Measurements from ENCODE around the gene R3HDM2. TPM values are rescaled to one million over a fixed set of nuclear protein-coding genes. Genes with fewer than 3 reads are reported as not detected.

Gene R3HDM2
- total and polyA plus RNA-seq, 2 of the 13 experiments (the other 11 are each of a cell fraction or from before 2014, with no cell fraction given): 11.1 to 23.5 TPM

DNA sequence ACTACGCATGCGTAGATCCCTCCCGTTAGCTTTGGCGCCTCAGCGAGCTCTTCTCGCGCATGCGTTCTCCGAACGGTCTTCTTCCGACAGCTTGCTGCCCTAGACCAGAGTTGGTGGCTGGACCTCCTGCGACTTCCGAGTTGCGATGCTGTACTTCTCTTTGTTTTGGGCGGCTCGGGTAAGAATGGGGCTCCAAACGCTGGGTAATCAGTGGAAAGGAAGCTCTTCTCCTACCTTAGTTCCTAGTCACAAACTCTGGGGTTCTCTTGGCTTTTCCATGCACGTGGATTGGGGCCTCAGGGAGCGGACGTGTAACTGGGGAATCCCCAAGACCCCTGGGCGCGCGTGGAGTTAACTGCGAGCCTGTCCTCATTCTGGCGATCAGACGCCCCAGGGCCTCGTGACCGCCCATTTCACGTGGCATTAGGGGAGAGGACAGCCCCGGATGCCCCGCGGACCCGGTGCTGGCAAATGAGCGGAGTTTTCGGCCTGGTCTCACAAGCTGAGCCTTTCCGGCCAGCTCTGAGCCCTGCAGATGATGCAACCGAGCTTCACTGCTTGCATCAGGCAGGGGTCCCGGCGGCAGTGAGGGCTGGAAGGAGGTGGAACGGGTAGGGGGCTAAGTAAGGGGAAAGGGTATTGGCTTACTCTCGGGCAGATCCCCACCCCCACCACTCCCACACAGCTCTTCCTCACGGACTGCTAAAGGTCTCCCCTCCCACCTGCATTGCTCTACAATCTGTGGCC is 201.0 kb downstream of the R3HDM2 start, which contains the start of gene SHMT2 (continued):
- TF ChIP-seq ETV5 (CRISPR knock-in tag; IDR thresholded peaks at IDR 0.05; ENCODE audit: borderline replicate concordance) (peak; percentile 65), SATB2 (CRISPR knock-in tag; IDR thresholded peaks at IDR 0.05) (no peak), SALL1 (CRISPR knock-in tag; IDR thresholded peaks at IDR 0.05) (peak; percentile 76), ZNF34 (CRISPR knock-in tag; IDR thresholded peaks at IDR 0.05; ENCODE audit: borderline replicate concordance) (no peak), ZNF629 (CRISPR knock-in tag; conservative IDR thresholded peaks at IDR 0.05) (no peak; the same call in 1 of the 2 replicates), ZNF556 (CRISPR knock-in tag; IDR thresholded peaks at IDR 0.05; ENCODE audit: borderline replicate concordance) (no peak), NCOR1 (IDR thresholded peaks at IDR 0.05; ENCODE audit: borderline replicate concordance, low read length) (no peak), ADNP (CRISPR knock-in tag; IDR thresholded peaks at IDR 0.05) (no peak), ZNF232 (CRISPR knock-in tag; IDR thresholded peaks at IDR 0.05; ENCODE audit: borderline replicate concordance) (peak; percentile 64; the same call in 1 of the 2 replicates), NFRKB (IDR thresholded peaks at IDR 0.05) (no peak), ZNF468 (CRISPR knock-in tag; IDR thresholded peaks at IDR 0.05) (no peak), ZNF296 (CRISPR knock-in tag; conservative IDR thresholded peaks at IDR 0.05) (0 out of 2 replicates have a peak, but pooled peaks have one; percentile 74)
- TF ChIP-seq, protein P1, sequence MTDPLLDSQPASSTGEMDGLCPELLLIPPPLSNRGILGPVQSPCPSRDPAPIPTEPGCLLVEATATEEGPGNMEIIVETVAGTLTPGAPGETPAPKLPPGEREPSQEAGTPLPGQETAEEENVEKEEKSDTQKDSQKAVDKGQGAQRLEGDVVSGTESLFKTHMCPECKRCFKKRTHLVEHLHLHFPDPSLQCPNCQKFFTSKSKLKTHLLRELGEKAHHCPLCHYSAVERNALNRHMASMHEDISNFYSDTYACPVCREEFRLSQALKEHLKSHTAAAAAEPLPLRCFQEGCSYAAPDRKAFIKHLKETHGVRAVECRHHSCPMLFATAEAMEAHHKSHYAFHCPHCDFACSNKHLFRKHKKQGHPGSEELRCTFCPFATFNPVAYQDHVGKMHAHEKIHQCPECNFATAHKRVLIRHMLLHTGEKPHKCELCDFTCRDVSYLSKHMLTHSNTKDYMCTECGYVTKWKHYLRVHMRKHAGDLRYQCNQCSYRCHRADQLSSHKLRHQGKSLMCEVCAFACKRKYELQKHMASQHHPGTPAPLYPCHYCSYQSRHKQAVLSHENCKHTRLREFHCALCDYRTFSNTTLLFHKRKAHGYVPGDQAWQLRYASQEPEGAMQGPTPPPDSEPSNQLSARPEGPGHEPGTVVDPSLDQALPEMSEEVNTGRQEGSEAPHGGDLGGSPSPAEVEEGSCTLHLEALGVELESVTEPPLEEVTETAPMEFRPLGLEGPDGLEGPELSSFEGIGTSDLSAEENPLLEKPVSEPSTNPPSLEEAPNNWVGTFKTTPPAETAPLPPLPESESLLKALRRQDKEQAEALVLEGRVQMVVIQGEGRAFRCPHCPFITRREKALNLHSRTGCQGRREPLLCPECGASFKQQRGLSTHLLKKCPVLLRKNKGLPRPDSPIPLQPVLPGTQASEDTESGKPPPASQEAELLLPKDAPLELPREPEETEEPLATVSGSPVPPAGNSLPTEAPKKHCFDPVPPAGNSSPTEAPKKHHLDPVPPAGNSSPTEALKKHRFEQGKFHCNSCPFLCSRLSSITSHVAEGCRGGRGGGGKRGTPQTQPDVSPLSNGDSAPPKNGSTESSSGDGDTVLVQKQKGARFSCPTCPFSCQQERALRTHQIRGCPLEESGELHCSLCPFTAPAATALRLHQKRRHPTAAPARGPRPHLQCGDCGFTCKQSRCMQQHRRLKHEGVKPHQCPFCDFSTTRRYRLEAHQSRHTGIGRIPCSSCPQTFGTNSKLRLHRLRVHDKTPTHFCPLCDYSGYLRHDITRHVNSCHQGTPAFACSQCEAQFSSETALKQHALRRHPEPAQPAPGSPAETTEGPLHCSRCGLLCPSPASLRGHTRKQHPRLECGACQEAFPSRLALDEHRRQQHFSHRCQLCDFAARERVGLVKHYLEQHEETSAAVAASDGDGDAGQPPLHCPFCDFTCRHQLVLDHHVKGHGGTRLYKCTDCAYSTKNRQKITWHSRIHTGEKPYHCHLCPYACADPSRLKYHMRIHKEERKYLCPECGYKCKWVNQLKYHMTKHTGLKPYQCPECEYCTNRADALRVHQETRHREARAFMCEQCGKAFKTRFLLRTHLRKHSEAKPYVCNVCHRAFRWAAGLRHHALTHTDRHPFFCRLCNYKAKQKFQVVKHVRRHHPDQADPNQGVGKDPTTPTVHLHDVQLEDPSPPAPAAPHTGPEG (CRISPR knock-in tag; IDR thresholded peaks at IDR 0.05): 0 out of 2 replicates have a peak, but pooled peaks have one; percentile 14
- TF ChIP-seq, protein P2, sequence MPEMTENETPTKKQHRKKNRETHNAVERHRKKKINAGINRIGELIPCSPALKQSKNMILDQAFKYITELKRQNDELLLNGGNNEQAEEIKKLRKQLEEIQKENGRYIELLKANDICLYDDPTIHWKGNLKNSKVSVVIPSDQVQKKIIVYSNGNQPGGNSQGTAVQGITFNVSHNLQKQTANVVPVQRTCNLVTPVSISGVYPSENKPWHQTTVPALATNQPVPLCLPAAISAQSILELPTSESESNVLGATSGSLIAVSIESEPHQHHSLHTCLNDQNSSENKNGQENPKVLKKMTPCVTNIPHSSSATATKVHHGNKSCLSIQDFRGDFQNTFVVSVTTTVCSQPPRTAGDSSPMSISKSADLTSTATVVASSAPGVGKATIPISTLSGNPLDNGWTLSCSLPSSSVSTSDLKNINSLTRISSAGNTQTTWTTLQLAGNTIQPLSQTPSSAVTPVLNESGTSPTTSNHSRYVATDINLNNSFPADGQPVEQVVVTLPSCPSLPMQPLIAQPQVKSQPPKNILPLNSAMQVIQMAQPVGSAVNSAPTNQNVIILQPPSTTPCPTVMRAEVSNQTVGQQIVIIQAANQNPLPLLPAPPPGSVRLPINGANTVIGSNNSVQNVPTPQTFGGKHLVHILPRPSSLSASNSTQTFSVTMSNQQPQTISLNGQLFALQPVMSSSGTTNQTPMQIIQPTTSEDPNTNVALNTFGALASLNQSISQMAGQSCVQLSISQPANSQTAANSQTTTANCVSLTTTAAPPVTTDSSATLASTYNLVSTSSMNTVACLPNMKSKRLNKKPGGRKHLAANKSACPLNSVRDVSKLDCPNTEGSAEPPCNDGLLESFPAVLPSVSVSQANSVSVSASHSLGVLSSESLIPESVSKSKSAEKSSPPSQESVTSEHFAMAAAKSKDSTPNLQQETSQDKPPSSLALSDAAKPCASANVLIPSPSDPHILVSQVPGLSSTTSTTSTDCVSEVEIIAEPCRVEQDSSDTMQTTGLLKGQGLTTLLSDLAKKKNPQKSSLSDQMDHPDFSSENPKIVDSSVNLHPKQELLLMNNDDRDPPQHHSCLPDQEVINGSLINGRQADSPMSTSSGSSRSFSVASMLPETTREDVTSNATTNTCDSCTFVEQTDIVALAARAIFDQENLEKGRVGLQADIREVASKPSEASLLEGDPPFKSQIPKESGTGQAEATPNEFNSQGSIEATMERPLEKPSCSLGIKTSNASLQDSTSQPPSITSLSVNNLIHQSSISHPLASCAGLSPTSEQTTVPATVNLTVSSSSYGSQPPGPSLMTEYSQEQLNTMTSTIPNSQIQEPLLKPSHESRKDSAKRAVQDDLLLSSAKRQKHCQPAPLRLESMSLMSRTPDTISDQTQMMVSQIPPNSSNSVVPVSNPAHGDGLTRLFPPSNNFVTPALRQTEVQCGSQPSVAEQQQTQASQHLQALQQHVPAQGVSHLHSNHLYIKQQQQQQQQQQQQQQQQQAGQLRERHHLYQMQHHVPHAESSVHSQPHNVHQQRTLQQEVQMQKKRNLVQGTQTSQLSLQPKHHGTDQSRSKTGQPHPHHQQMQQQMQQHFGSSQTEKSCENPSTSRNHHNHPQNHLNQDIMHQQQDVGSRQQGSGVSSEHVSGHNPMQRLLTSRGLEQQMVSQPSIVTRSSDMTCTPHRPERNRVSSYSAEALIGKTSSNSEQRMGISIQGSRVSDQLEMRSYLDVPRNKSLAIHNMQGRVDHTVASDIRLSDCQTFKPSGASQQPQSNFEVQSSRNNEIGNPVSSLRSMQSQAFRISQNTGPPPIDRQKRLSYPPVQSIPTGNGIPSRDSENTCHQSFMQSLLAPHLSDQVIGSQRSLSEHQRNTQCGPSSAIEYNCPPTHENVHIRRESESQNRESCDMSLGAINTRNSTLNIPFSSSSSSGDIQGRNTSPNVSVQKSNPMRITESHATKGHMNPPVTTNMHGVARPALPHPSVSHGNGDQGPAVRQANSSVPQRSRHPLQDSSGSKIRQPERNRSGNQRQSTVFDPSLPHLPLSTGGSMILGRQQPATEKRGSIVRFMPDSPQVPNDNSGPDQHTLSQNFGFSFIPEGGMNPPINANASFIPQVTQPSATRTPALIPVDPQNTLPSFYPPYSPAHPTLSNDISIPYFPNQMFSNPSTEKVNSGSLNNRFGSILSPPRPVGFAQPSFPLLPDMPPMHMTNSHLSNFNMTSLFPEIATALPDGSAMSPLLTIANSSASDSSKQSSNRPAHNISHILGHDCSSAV (CRISPR knock-in tag; IDR thresholded peaks at IDR 0.05; ENCODE audit: borderline replicate concordance): no peak
- TF ChIP-seq, protein P3, sequence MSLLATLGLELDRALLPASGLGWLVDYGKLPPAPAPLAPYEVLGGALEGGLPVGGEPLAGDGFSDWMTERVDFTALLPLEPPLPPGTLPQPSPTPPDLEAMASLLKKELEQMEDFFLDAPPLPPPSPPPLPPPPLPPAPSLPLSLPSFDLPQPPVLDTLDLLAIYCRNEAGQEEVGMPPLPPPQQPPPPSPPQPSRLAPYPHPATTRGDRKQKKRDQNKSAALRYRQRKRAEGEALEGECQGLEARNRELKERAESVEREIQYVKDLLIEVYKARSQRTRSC (CRISPR knock-in tag; IDR thresholded peaks at IDR 0.05; ENCODE audit: low read depth): 0 out of 2 replicates have a peak, but pooled peaks have one; percentile 70
